ENCODE data around the gene TECR. TPM values are rescaled to one million over a fixed set of nuclear protein-coding genes. Genes with fewer than 3 reads are reported as not detected.

TECR gene, protein sequence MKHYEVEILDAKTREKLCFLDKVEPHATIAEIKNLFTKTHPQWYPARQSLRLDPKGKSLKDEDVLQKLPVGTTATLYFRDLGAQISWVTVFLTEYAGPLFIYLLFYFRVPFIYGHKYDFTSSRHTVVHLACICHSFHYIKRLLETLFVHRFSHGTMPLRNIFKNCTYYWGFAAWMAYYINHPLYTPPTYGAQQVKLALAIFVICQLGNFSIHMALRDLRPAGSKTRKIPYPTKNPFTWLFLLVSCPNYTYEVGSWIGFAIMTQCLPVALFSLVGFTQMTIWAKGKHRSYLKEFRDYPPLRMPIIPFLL
- 28.9 TPM for total RNA-seq

GRCh38 chr19:14529254-14530004, at the start of gene TECR:
TECR (plus strand) TSS chr19:14529594; CDS start chr19:14529697, 103 bp downstream.
- H3K27me3 ChIP-seq (ENCODE audit: insufficient read depth, low read length) = no peaks in the 10 kb centered on the region
- H3K4me3 ChIP-seq (ENCODE audit: low read length) = peak within 1 kb of the TSS; percentile 99
- H3K4me1 ChIP-seq (ENCODE audit: insufficient read depth, low read length) = peaks cover 37% of the 10 kb centered on the region
- H3K9me3 ChIP-seq (ENCODE audit: low read depth, low read length) = no peaks in the 10 kb centered on the region

GRCh38 chr19:14479975-14480699, 49.3 kb upstream of the TECR start:
- H3K4me3 ChIP-seq (ENCODE audit: low read length) = no peak overlapping the region
- peaks cover under 1% of the 10 kb centered on the region for H3K27me3 ChIP-seq (ENCODE audit: insufficient read depth, low read length)
- no peaks in the 10 kb centered on the region for H3K9me3 ChIP-seq (ENCODE audit: low read depth, low read length)
- H3K4me1 ChIP-seq (ENCODE audit: insufficient read depth, low read length) = peaks cover 25% of the 10 kb centered on the region

DNA sequence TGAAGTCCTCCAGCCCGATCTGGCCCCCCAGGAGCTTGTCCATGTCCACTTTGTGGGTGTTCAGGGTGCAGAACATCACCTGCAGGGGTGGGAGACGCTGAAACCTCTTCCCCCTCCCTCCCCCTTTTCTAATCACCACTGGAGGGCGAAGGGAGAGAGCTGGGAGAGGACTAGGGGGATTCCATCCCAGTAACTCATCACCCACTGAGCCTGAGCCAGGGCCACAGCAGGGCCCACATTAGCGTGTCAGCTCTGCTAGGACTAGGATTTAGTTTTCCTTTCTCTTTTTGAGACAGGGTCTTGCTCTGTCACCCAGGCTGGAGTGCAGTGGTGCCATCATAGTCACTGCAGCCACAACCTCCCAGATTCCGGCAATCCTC, 48.7 kb upstream of the TECR start:
- no peak overlapping the region for H3K4me3 ChIP-seq (ENCODE audit: low read length)
- no peaks in the 10 kb centered on the region for H3K27me3 ChIP-seq (ENCODE audit: insufficient read depth, low read length)
- H3K4me1 ChIP-seq (ENCODE audit: insufficient read depth, low read length) = peaks cover 20% of the 10 kb centered on the region
- H3K9me3 ChIP-seq (ENCODE audit: low read depth, low read length) = no peaks in the 10 kb centered on the region

GRCh38 chr19:14482172-14482941, 47.0 kb upstream of the TECR start:
- Histone ChIP-seq H3K4me3 (ENCODE audit: low read length) (no peak overlapping the region), H3K4me1 (ENCODE audit: insufficient read depth, low read length) (peaks cover 7% of the 10 kb centered on the region), H3K9me3 (ENCODE audit: low read depth, low read length) (no peaks in the 10 kb centered on the region), H3K27me3 (ENCODE audit: insufficient read depth, low read length) (no peaks in the 10 kb centered on the region)

DNA sequence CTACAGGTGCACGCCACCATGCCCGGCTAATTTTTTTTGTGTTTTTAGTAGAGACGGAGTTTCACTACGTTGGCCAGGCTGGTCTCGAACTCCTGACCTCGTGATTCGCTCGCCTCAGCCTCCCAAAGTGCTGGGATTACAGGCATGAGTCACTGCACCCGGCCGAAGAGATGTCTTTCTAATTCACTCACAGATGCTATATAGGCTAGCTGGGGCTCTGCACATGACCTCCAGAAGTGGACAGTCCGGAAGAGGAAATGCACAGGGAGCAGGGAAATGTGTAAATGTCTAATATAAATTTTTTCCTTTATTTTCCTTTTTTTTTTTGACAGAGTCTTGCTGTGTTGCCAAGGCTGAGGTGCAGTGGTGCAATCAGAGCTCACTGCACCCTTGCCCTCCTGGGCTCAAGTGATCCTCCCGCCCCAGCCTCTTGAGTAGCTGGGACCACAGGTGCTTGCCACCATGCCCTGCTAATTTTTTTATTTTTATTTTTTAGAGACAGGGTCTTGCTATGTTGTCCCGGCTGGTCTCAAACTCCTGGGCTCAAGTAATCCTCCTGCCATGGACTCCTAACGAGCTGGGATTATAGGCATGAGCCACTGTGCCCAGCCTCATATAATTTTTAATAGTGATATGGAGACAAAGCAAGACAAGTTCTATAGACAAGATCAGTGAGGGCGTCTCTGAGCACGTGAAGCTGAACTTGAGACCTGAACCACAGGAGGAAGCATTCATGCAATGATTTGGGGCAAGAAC, 41.8 kb upstream of the TECR start:
- H3K9me3 ChIP-seq (ENCODE audit: low read depth, low read length) = no peaks in the 10 kb centered on the region
- no peaks in the 10 kb centered on the region for H3K27me3 ChIP-seq (ENCODE audit: insufficient read depth, low read length)
- no peak overlapping the region for H3K4me3 ChIP-seq (ENCODE audit: low read length)
- H3K4me1 ChIP-seq (ENCODE audit: insufficient read depth, low read length) = no peaks in the 10 kb centered on the region

DNA sequence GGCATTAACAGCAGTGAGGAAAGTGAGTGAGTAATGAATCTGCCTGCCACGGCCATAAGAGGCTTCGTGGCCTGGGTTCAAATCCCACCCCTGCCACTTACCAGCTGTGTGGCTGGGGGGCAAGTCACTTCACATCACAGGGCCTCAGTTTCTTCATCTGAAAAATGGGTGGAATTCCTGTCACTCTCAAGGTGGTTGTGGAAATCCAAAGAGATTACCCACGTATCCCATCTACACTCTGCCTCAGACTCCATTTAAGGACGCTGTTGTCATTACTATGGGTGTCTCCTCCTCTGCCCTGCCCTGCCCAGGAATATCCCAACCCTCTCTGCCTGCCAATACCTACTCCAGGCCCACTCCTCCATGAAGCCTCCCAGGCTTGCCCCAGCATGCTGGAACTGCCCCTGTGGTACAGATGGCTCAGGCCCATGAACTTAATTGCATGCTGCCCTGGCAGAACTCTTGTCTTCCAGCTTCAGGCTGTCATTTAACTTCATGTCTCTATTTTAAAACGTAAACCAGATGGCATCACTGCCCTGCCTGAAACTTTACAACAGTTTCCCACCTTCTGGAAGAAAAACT, 36.5 kb upstream of the TECR start:
- Histone ChIP-seq H3K9me3 (ENCODE audit: low read depth, low read length) (no peaks in the 10 kb centered on the region), H3K27me3 (ENCODE audit: insufficient read depth, low read length) (no peaks in the 10 kb centered on the region), H3K4me3 (ENCODE audit: low read length) (no peak overlapping the region), H3K4me1 (ENCODE audit: insufficient read depth, low read length) (peaks cover 24% of the 10 kb centered on the region)

GRCh38 chr19:14494411-14494810, 35.0 kb upstream of the TECR start:
- Histone ChIP-seq H3K27me3 (ENCODE audit: insufficient read depth, low read length) (no peaks in the 10 kb centered on the region), H3K9me3 (ENCODE audit: low read depth, low read length) (no peaks in the 10 kb centered on the region), H3K4me3 (ENCODE audit: low read length) (no peak overlapping the region), H3K4me1 (ENCODE audit: insufficient read depth, low read length) (peaks cover 24% of the 10 kb centered on the region)

DNA sequence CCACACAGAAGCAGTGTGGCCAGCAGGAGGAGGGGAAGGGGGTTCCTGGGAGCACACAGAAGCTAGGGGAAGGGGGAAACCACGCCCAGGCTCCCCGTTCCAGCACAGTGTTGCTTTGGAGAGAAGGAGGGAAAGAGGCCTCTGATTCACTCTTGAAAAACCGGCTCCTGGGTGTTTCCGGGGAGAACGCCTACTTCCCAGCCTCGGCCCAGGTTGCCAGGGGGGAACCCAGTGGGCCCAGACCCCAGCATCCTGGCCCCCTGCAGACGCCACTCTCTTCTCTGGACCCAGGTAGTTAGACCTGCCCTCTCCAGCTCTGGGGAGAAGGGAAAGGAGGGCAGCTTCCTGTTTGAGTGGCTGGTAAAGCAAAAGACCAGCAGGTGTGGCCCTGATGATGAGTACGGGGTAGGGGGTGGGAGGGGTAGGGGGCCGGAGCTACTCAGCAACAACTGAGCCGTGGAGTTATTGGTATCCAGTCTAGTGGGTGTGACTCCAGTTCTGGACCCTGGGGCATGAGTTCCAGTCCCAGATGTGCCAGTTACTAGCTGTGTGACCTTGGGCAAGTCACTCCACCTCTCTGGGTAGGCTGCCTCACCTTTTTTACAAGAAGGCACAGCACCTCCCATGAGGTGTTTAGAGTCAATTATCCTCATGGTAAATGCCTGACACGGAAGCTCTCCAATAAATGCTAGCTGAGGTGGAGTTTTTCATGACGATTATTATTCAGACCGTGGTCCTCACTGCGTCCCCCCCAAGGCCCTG, 34.3 kb upstream of the TECR start:
- H3K4me3 ChIP-seq (ENCODE audit: low read length) = peak overlapping the region; percentile 6
- no peaks in the 10 kb centered on the region for H3K9me3 ChIP-seq (ENCODE audit: low read depth, low read length)
- H3K27me3 ChIP-seq (ENCODE audit: insufficient read depth, low read length) = no peaks in the 10 kb centered on the region
- peaks cover 24% of the 10 kb centered on the region for H3K4me1 ChIP-seq (ENCODE audit: insufficient read depth, low read length)

DNA sequence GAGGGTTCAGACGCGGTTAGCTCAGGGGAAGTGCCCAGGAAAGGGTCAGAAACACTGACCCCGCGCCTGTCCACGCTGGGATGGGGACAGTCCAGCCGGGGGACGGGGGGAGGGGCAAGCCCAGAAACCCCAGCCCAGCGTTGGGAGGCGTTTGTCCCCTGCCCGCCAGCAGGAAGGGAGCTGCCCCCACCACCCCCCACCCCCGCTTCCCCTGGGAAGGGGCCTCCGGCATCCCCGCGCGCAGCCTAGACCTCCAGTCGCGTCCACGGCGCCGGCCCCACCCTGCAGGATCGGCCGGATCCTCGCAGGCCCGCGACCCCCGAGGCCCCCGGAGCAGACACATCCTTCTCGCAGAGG, 33.7 kb upstream of the TECR start:
- Histone ChIP-seq H3K27me3 (ENCODE audit: insufficient read depth, low read length) (no peaks in the 10 kb centered on the region), H3K4me3 (ENCODE audit: low read length) (peak overlapping the region; percentile 6), H3K4me1 (ENCODE audit: insufficient read depth, low read length) (peaks cover 24% of the 10 kb centered on the region), H3K9me3 (ENCODE audit: low read depth, low read length) (no peaks in the 10 kb centered on the region)

GRCh38 chr19:14496029-14496833, 33.2 kb upstream of the TECR start, which contains the start of gene GIPC1:
GIPC1 (minus strand) TSS chr19:14496127; CDS start chr19:14482976, 13,151 bp downstream.
- Histone ChIP-seq H3K4me1 (ENCODE audit: insufficient read depth, low read length) (peaks cover 24% of the 10 kb centered on the region), H3K27me3 (ENCODE audit: insufficient read depth, low read length) (no peaks in the 10 kb centered on the region), H3K4me3 (ENCODE audit: low read length) (peak within 1 kb of the TSS; percentile 45)

GRCh38 chr19:14496834-14497227, 32.6 kb upstream of the TECR start:
- H3K4me1 ChIP-seq (ENCODE audit: insufficient read depth, low read length) = peaks cover 24% of the 10 kb centered on the region
- no peak overlapping the region for H3K4me3 ChIP-seq (ENCODE audit: low read length)
- no peaks in the 10 kb centered on the region for H3K27me3 ChIP-seq (ENCODE audit: insufficient read depth, low read length)
- H3K9me3 ChIP-seq (ENCODE audit: low read depth, low read length) = no peaks in the 10 kb centered on the region

More at GRCh38 chr19:14496029-14496833, 33.2 kb upstream of the TECR start, which contains the start of gene GIPC1:
- no peaks in the 10 kb centered on the region for H3K9me3 ChIP-seq (ENCODE audit: low read depth, low read length)

- peaks cover 24% of the 10 kb centered on the region for H3K4me1 ChIP-seq (ENCODE audit: insufficient read depth, low read length)
- H3K4me3 ChIP-seq (ENCODE audit: low read length) = no peak overlapping the region
- H3K27me3 ChIP-seq (ENCODE audit: insufficient read depth, low read length) = no peaks in the 10 kb centered on the region
- no peaks in the 10 kb centered on the region for H3K9me3 ChIP-seq (ENCODE audit: low read depth, low read length)
Measured at GRCh38 chr19:14497228-14497921, 32.0 kb upstream of the TECR start.
